Tongue (tissue), 3 donors: ENCODE data around the gene NOS1AP. TPM values are rescaled to one million over a fixed set of nuclear protein-coding genes. Genes with fewer than 3 reads are reported as not detected.
"Not testable (repeated sequence)": the region's sequence is repeated elsewhere in the genome, so short reads cannot be mapped to it uniquely, and the experiment has no call there.

ENCODE experiments used
- DNase-seq: peaks from one replicate; pipeline ENCODE4 v3.0.0-alpha.2; 2015
- small RNA-seq: library from RNA; depleted of rRNA; stranded (forward); fragments of <200 nt; gene quantifications from one replicate; pipeline ENCODE3, GENCODE V24; 2014; ENCODE audit warnings: low replicate concordance
- total RNA-seq: library from RNA; depleted of rRNA; stranded (reverse); fragments of >200 nt; gene quantifications from one replicate; pipeline ENCODE4 v1.2.3, GENCODE V29; 2014

Gene NOS1AP
- total RNA-seq, 1 donor from 2014 or later, result 1.6 TPM

- DNase-seq, result no peak
These were observed 346.7 kb downstream of the NOS1AP start for GRCh38 chr1:162416215-162416614.

- no peak for DNase-seq
These were observed 347.4 kb downstream of the NOS1AP start for GRCh38 chr1:162416909-162417308.

- no peak for DNase-seq
These were observed 348.2 kb downstream of the NOS1AP start for GRCh38 chr1:162417650-162418049.

- not testable (repeated sequence) for DNase-seq
These were observed 349.1 kb downstream of the NOS1AP start for GRCh38 chr1:162418584-162418983.

GRCh38 chr1:162419450-162419931 is 350.0 kb downstream of the NOS1AP start:
- not testable (repeated sequence) for DNase-seq

Small RNA genes lying within 50 kb of the gene (small RNA-seq; reads per million reads assigned to genes)
- gene MIR4654, result not detected
- 0.37 reads per million, percentile 62 among the genes with 10 or more reads in this experiment for gene MIR556
- not detected for gene RNA5SP61

Other genes starting within 250 kb of the NOS1AP start
- 45.7 TPM for gene OLFML2B, start 45.8 kb upstream of the NOS1AP start, total RNA-seq